ENCODE results near the gene EIF4G3.
"Not testable (repeated sequence)": the region's sequence is repeated elsewhere in the genome, so short reads cannot be mapped to it uniquely, and the experiment has no call there.

EIF4G3 gene

GRCh38 chr1:20949871-20950590 is 226.7 kb downstream of the EIF4G3 start:
- no peak for DNase-seq (ENCODE audit: low read depth, low spot score)

- DNase-seq (ENCODE audit: low read depth, low spot score) = no peak
These were observed 228.6 kb downstream of the EIF4G3 start for GRCh38 chr1:20948101-20948500.

GRCh38 chr1:20947409-20947808 is 229.3 kb downstream of the EIF4G3 start:
- DNase-seq (ENCODE audit: low read depth, low spot score) = no peak

GRCh38 chr1:20936621-20937020 is 240.1 kb downstream of the EIF4G3 start:
- no peak for DNase-seq (ENCODE audit: low read depth, low spot score)

- DNase-seq (ENCODE audit: low read depth, low spot score) = no peak
These were observed 240.5 kb downstream of the EIF4G3 start for GRCh38 chr1:20936216-20936615.

- no peak for DNase-seq (ENCODE audit: low read depth, low spot score)
These were observed 241.0 kb downstream of the EIF4G3 start for GRCh38 chr1:20935717-20936116.

GRCh38 chr1:20932437-20932977 is 244.2 kb downstream of the EIF4G3 start:
- DNase-seq (ENCODE audit: low read depth, low spot score) = no peak

GRCh38 chr1:20931930-20932436 is 244.7 kb downstream of the EIF4G3 start:
- no peak for DNase-seq (ENCODE audit: low read depth, low spot score)

GRCh38 chr1:20930427-20930826 is 246.3 kb downstream of the EIF4G3 start:
- DNase-seq (ENCODE audit: low read depth, low spot score) = no peak

- DNase-seq (ENCODE audit: low read depth, low spot score) = no peak
These were observed 248.6 kb downstream of the EIF4G3 start for GRCh38 chr1:20928146-20928545.

GRCh38 chr1:20921285-20921684 is 255.4 kb downstream of the EIF4G3 start:
- no peak for DNase-seq (ENCODE audit: low read depth, low spot score)

- DNase-seq (ENCODE audit: low read depth, low spot score) = no peak
These were observed 263.5 kb downstream of the EIF4G3 start for GRCh38 chr1:20913242-20913641.

GRCh38 chr1:20907526-20907925 is 269.2 kb downstream of the EIF4G3 start:
- not testable (repeated sequence) for DNase-seq (ENCODE audit: low read depth, low spot score)

GRCh38 chr1:20903437-20903836 is 273.3 kb downstream of the EIF4G3 start:
- no peak for DNase-seq (ENCODE audit: low read depth, low spot score)

GRCh38 chr1:20900056-20900455 is 276.6 kb downstream of the EIF4G3 start:
- no peak for DNase-seq (ENCODE audit: low read depth, low spot score)

- DNase-seq (ENCODE audit: low read depth, low spot score) = no peak
These were observed 277.3 kb downstream of the EIF4G3 start for GRCh38 chr1:20899154-20899972.

GRCh38 chr1:20896826-20897225 is 279.9 kb downstream of the EIF4G3 start:
- no peak for DNase-seq (ENCODE audit: low read depth, low spot score)

GRCh38 chr1:20893931-20894330 is 282.8 kb downstream of the EIF4G3 start:
- DNase-seq (ENCODE audit: low read depth, low spot score) = no peak

- DNase-seq (ENCODE audit: low read depth, low spot score) = no peak
These were observed 285.6 kb downstream of the EIF4G3 start for GRCh38 chr1:20891091-20891490.

GRCh38 chr1:20887246-20887645 is 289.5 kb downstream of the EIF4G3 start:
- no peak for DNase-seq (ENCODE audit: low read depth, low spot score)

- no peak for DNase-seq (ENCODE audit: low read depth, low spot score)
These were observed 291.6 kb downstream of the EIF4G3 start for GRCh38 chr1:20885121-20885520.

- no peak for DNase-seq (ENCODE audit: low read depth, low spot score)
These were observed 292.2 kb downstream of the EIF4G3 start for GRCh38 chr1:20884513-20884912.

- DNase-seq (ENCODE audit: low read depth, low spot score) = no peak
These were observed 292.9 kb downstream of the EIF4G3 start for GRCh38 chr1:20883766-20884165.

All from smooth muscle cell of the brain vasculature (primary cell).